NCI-H460 (cell line): ENCODE results near the gene ANKRD13A. TPM values are rescaled to one million over a fixed set of nuclear protein-coding genes. Genes with fewer than 3 reads are reported as not detected.
"Not testable (repeated sequence)": the region's sequence is repeated elsewhere in the genome, so short reads cannot be mapped to it uniquely, and the experiment has no call there.

ENCODE experiments used
- DNase-seq: peaks from one replicate; pipeline ENCODE4 v3.0.0-alpha.2; 2016; ENCODE audit warnings: low read depth; ENCODE audit errors: extremely low read depth
- total RNA-seq: library from RNA; depleted of rRNA; stranded (reverse); fragments of >200 nt; shearing (Covaris generic); gene quantifications from 2 replicates; pipeline ENCODE4 v1.2.3, GENCODE V29; 2014

Gene ANKRD13A
- total RNA-seq, 1 experiment from 2014 or later: 14.6 TPM

DNA sequence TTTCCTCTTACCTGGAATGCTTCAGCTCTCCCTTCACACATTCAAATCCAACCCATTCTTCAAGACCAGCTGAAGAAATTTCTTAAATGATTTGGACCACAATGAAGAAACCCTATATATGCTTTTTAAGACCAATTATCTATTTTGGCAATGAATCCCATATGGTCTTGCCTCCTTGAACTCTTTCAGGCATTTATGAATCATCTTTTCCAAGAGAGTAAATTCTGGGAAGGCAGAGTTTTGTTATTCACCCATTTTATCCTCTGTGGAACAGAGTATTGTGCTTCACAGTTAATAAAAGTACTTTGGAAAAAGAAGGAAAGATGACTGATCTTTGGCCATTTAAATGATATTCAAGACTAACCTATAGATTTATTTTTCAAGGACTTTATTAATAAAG, 17.0 kb upstream of the ANKRD13A start:
- no peak for DNase-seq

DNA sequence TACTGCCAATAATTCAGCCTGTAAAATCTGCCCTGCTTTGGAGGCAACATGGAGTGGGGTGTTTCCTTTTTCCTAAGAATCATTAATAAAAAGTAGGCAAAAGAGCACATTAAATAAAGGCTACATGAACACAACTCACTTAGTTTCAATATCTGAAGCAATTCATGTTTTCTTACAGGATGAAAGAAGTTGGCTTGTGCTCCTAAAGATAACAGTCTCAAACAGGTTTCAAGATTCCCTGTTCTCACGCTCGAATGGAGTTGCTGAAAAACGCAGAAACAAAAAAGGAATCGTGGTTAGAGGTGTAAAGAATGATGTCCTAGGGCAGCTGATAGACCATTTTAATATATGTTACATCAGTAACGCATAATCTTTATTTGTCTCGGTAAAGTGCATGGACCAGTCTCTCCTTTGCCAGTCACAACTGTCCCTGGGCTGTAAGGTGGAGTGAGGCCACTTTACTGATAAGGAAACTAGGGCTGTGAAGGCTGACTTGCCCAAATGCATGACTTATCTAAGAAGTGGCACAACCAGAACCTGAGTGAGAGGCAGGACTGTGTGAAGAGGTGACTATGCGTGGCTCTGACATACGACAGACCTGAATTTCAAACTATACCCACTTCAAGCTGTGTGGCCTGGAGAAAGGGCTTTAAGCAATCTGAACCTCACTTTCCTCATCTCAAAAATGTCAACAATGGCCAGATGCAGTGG, 15.6 kb upstream of the ANKRD13A start:
- DNase-seq: no peak

DNA sequence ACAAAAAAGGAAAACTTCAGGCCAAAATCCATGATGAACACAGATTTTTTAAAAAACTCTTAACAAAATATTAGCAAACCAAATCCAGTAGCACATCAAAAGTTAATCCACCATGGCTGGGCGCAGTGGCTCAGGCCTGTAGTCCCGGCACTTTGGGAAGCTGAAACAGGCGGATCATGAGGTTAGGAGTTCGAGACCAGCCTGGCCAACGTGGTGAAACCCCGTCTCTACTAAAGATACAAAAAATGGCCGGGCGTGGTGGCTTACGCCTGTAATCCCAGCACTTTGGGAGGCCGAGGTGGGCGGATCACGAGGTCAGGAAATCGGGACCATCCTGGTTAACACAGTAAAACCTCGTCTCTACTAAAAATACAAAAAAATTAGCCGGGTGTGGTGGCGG, 13.0 kb upstream of the ANKRD13A start:
- DNase-seq: not testable (repeated sequence)

DNA sequence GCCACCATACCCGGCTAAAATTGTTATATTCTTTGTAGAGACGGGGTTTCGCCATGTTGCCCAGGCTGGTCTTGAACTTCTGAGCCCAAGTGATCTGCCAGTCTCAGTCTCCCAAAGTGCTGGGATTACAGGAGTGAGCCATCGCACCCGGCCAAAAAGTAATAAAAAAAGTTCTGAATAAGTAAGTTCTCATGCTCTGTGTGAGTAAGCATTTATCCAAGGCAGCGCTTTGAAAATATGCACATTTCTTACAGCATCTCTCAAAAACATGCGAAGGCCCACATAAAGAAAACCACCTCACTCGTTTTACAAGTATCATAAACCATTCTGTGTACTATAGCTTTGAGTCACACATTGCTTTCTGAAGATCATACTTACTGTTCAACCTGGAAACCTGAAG, 11.6 kb upstream of the ANKRD13A start:
- DNase-seq: no peak

DNA sequence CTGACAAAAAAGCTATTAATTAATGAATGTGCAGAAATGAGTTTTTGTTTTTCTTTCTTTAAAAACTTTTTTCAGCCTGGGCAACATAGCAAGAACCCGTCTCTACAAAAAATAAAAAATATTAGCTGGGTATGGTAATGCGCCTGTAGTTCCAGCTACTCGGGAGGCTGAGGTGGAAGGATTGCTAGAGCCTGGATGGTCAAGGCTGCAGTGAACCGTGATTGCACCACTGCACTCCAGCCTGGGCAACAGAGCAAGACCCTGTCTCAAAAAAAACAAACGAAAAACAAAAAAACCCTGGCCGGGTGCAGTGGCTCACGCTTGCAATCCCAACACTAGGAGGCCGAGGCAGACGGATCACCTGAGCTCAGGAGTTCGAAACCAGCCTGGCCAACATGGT, 11.0 kb upstream of the ANKRD13A start:
- no peak for DNase-seq

DNA sequence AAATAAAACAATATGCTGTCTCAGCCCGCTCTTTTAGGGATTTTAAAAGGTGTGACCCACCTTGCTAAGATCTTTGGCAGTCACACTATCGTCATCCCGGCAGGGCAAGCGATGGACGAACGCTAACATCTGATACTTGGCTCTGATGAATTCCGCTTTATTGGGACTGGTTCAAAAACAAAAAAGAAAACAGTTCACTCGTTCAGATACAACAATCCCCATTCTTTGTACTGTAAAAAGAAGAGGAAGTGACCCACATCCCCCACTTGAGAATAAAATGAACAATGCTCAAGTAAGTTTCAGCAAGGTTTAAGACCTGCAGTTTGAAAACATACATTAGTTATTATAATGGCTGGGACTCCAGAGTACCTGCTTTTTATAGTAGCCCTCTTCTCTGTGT, 10.3 kb upstream of the ANKRD13A start:
- no peak for DNase-seq

DNA sequence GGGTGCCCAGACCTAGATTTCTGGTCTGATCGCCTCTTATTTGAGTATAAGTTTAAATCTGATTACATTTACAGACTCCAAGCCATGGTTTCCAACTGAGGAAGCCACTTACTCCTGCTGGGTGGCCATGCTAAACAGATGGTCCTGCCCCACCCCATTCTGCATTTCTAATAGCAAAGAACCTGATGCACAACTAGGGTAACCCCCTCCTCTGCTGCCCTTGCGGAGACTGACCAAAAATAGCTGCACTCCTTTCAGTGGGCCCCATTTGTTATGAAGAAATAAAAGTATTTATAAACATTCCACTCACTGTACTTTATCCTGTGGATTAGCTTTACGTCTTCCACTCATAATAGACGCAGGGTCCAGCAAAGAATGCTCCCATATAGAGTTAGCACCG, 9.8 kb upstream of the ANKRD13A start:
- no peak for DNase-seq

DNA sequence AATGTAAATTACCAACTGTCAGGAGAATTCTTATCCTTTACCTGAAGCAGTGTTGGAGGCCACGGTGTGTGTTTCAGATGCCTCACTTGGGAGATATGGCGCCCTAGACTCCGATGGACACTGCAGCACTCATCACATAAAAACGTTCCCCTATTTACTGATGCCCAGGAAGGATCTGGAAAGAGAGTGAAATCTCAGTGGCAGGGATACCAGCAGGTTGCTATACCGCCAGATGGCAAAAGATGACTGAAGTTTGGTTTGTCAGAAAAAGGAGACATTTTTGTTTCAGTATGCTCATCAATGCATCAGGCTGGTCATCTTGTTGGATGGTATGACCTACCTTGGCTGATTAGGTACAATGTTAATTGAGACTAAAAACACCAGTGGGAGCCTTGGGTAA, 7.6 kb upstream of the ANKRD13A start:
- DNase-seq: no peak

DNA sequence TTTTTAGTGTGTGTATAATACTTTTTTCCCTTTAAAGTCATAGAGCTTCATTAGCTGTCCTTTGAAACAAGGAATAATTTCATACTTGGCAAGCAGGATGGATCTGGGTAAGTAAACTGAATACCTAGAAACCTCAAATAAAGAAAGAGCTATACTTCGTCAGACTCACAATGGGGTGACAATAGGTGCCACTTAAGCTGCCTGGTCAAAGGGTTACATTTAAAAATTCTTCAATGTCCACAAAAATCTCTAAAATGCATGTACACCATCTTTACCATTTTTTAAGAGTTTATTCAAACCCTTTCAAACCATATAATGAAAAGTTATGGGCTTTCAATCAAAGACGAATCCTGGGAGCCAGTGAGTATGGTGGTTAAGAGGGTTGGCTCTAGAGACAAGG, 6.1 kb upstream of the ANKRD13A start:
- no peak for DNase-seq

DNA sequence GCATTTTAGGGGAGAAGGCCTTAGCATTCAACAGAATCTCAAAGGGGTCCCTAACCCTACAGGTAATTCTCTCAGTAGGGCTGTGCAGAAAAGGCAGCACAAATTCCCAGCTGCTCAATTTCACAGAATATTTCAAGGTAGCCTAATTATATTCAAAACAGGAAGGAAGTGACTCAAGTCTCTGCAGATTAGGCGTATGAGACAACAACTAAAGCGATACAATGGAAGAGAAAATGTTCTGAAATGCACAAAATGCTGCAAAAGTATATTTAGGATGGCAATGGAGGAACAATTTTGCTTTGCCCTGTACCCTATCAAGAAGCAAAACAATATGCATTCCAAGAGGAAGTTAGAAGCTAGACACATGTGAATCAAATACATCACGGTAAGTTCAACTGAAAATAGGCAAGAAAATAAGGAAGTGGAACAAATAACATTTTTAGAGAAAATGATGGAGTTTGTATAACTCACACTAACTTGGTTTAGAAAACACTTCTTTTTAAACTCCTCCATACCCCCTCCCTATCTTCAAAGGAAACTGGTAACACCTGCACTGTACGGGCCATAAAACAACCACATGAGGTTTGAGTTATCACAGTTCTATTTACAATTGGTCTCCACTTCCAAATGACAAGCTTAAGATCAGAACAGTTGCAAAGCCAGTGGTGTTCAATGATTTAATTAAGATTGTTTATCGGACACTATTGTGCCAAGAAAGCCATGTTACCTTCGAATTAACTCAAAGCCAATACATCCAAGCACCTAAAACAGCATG, 4.6 kb upstream of the ANKRD13A start:
- DNase-seq: no peak

DNA sequence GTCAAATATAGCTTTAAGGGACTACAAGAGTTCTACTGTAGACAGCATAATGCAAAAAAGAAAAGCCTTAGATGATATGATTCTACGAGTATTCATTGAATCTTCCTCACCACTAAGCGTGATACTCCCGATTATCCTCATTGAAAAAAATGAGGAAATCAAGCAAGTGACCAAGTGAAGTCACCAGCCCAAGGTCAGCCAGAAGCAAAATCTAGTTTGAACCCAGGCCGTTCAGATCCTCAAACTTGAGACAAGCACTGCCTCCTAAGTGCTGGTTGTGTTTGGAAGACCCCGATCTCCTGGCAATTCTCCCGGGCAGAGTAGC, 3.9 kb upstream of the ANKRD13A start:
- DNase-seq: no peak

DNA sequence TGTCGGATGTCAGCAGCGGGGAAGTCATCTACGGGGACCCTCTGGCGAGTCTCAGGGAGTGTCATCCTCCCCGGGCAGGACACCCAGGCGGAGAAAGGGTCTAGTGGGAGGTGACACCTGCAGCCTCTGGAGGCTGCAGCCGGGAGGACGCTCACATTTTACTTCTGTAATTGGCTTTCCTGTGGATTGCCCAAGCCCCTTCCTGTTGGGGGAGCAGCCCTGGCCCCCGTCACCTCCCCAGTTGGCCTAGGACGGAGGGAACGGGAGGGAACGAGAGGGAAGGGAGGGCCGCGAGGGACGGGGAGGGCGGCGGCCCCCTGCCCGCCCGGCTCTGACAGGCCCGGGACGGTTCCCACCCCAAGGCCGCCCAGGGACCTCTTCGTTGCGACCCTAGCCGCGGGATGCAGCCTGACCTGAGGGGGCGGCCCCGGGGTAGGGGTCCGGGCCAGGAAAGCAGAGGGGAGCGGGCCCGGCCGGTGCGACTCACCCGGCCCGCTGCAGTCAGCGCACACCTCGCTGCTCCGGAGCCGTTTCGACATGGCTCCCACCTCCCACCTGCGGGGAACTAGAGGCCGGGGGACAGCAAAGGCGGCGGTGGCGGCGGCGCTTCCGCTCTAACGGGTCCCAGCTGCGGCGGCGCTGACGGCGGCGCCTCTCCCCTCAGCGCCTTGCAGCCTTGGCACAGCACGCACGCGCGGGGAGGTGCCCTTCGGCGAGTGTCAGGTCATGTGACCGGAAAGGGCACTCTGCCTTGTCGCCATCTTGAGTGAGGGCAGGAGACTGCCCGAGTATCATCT, 3.3 kb upstream of the ANKRD13A start, which contains the start of gene GIT2:
Gene GIT2, minus strand, starts transcription at position 683 of the 797 bp plus-strand sequence. Its CDS starts 144 bp downstream, at position 539.
- peak; percentile 90 for DNase-seq

DNA sequence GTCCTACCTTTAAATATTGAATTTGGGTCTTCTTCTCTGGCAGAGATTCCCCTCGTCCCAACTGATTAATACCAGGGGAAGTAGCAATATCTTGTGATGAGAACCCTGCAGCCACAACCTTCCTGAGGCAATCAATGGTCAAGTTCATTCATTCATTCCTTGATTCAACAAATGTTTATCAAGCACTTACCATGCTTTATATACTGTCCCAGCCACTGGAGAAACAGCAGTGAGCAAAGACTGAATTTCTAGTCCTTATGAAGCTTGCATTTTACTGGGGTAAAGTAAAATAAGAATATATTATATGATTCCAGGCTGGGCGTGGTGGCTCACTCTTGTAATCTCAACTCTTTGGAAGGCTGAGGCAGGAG, 2.8 kb upstream of the ANKRD13A start:
- no peak for DNase-seq

DNA sequence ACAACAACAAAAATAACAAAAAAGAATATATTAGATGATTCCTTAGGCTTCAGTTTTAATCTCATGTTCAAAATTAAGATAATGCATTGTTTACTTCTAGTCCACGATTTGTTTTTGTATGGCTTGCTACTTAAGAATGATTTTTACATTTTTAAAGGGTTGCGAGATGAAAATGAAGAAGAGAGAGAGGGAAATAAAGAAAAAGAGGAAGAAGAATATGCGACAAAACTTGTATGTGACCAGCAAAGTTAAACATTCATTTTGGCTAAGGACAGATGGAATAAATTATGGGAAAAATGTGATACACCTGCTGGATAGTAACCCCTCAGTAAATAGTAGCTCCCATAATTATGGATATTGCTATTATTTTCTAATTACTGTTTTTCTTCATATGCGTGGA, 1.8 kb upstream of the ANKRD13A start:
- DNase-seq: no peak

DNA sequence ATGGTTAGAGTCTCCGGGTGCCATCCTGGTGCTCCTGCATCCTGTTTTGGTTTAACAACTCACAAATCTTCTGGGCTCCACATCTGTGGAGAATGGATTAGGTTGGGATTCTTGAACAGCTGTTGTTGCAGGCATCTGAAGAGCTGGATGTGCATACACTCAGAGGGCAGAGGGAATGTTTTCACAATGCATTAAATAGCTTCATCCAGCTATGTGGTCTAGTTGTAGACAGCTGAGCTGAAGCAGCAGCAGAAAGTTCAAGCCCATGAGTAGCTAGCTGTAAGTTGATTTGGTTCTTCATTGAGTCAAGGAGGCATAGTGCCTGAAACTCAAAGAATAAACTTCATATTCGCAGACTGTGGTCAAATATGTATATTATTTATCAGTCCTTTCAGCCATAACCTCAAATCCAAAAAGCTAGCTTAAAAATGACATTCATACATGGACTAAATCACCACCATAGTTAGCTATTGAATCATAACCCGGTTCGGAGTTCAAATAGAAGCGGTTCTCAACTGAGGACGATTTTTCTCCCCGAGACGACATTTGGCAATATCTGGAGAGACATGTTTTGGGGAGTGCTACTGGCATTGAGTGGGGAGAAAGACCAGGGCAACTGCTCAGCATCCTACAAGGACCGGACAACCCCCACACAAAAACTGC, 858 bp upstream of the ANKRD13A start:
- no peak for DNase-seq

DNA sequence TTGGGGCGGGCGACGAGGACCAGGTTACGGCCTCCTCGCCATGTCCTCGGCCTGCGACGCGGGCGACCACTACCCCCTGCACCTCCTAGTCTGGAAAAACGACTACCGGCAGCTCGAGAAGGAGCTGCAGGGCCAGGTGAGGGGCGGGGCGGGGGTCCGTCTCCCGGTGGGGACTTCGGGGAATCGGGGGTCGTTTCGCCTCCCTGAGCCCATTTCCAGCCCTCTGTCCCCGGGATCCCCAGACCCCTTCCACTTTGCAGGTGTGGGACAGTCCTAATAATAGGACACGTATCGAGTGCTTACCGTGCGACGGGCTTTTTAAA, 380 bp downstream of the ANKRD13A start:
- DNase-seq: no peak

DNA sequence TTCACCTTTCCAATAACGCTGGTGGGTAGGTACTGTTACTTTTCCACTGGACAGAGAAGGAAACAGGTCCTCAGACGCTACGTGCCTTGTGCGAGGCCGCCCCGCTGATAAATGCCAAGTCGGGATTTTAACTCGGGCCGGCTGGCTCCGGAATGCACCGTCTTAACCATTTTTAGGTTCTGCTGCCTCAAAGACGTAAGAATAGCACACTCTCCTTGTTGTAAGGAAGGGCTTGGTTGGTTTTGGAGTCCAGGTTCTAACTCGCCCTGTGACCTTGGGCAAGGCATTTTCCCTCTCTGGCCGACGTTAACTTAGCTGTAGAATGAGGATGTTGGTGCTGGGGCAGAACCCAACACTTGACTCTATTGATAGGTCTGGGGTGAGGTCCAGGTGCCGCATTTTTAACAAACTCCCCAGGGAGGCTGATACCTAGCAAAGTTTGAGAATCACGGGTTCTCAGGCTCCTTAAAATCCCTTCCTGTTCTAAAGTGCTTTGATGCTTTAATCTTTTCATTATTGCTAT, 814 bp downstream of the ANKRD13A start:
- DNase-seq: no peak

DNA sequence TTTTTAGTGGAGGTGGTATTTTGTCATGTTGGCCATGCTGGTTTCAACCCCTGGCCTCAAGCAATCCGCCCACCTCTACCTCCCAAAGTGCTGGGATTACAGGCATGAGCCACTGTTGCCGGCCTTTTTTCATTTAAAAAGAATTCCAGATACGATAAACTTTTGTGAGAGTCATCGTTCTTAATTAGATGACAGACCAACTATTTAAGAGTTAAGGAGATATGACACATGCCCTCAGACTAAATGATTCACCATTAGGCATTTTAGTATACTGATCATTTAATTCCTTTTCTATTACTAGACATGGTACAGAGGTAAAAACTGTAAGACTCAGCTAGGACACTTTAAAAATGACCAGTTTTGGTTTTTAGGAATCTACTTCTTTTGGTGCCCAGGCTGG, 2.4 kb downstream of the ANKRD13A start:
- DNase-seq: no peak

DNA sequence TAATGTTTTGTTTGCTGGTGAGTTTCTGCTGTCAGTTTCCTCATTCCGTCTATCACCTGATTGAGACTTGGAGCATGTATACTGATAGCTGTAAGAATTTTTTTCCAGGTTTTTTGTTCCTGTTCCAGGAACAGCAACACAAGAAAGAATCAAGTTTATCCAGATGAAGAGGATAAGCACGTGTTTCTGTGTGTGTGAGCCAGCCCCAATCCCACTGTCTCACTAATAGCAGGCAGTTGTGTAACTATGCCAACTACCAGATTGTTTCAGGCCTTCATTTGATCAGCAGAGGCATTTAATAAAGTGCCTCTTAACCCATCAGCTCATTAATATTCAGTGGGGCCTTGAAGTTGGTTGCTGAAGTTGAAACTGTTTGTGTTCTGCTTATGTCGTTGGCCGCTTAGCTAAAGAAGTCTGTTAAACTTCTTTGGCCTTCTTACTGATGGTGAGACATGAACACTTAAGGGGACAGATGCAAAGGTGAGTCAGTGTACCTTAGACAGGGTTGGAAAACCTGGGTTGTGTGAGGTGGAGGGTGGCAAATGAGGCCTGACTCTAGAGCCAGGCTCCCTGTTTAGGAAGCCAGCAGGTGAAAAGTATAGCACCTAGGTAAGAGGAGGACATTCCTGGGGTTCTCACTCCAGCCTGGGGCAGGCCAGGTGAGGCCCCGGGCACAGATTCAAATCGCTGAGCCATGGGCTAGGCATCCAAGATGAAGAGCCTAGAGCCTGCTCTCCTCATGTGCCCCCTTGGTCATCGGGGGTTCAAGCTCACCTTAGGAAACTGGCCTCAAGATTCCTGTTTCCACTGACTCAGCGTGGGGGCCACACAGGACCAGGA, 3.7 kb downstream of the ANKRD13A start:
- no peak for DNase-seq

DNA sequence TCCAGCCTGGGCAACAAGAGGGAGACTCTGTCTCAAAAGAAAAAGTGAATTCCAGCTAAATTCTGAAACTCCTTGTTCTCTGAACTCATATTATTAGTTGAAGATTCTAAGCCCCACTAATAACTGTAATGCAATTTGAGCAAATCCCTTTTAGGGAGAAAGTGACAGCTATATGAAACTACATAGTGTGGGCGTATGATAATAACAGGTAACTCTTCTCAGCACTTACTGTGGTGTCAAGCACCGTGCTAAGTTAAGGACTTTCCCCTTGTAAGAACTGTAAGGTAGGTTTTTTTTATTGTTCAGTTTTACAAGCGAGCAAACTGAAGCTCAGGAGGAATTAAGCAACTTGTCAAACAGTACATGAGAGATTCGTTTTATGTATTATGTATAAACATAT, 5.4 kb downstream of the ANKRD13A start:
- no peak for DNase-seq
